Activated CD8-positive, alpha-beta memory T cell treated with anti-CD3 and anti-CD28 coated beads, Interleukin-2, amount 50 U/mL, for 4 hours (primary cell): ENCODE results near the gene HSPA5.
"Not testable (repeated sequence)": the region's sequence is repeated elsewhere in the genome, so short reads cannot be mapped to it uniquely, and the experiment has no call there.

Experiments
- DNase-seq: peaks from one replicate; pipeline ENCODE4 v3.0.0-alpha.2; 2020

Gene HSPA5

GRCh38 chr9:125241000-125241862 lies at the start of gene HSPA5:
TSS of gene HSPA5 (minus strand) at chr9:125241343. CDS start at chr9:125241126, 217 bp downstream.
- DNase-seq, result peak; percentile 100

- DNase-seq, result not testable (repeated sequence)
These were observed 45.8 kb upstream of the HSPA5 start for GRCh38 chr9:125286935-125287433.

DNA sequence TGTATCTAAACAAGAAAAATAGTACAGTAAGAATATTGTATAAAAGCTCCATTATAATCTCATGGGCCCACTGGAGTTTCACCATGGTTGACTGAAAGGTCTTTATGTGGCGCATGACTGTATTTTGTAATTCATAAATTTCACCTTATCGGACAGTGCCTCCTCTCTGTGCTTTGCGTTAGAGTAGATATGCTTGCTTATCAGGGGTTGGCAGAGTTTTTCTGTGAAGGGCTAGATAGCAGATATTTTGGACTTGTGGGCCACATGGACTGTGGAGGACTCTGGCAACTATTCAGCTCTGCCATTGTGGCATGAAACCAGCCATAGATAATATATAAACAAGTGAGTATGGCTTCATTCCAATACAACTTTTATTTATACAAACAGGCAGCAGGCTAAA lies 43.7 kb upstream of the HSPA5 start:
- no peak for DNase-seq

DNA sequence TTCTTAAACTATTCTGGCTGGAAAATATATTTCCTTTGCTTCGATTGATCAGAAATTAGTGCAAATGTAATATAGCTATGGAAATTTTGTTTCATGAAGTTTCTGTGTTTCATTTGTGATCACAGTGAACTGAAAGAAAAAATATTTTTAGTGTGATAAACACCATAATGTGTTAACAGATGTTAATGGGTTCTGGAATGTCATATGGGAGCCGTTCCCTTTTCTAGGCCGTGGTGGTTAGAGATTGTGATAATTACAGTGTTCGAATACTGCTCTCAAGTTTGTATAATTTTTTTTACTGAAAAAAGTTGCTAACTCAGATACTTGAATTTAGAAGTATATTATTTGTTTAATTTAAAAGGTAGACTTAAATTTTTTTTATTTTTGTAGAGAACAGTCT lies 39.8 kb upstream of the HSPA5 start:
- no peak for DNase-seq

GRCh38 chr9:125277411-125277810 lies 36.3 kb upstream of the HSPA5 start:
- no peak for DNase-seq

- DNase-seq, result no peak
These were observed 35.6 kb upstream of the HSPA5 start for GRCh38 chr9:125276771-125277170.

- DNase-seq, result no peak
These were observed 31.6 kb upstream of the HSPA5 start for GRCh38 chr9:125272697-125273096.

- no peak for DNase-seq
These were observed 29.9 kb upstream of the HSPA5 start for GRCh38 chr9:125271081-125271480.

- DNase-seq, result no peak
These were observed 27.9 kb upstream of the HSPA5 start for GRCh38 chr9:125269014-125269397.

DNA sequence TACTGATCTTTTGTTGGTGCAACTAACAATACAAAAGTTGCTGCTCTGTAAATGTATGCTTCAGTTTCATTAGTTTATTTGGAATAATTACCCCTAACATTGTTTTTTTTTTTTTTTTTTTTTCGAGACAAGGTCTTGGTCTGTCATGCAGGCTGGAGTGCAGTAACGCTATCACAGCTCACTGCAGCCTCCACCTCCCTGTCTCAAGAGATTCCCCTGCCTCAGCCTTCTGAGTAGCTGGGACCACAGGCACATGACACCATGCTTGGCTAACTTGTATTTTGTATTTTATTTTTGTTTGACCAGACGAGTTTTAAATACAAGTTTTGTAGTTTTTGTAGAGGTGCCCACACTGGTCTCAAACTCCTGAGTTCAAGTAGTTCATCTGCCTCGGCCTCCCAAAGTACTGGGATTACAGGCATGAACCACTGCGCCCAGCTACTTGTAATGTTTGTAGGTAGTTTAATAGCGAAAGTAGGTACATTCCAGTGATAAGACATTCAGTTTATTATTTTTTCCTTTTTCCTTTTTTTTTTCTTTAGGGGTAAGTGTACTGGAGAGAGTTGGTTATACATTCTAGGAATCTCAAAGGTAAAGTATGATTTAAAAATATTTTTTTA lies 27.4 kb upstream of the HSPA5 start:
- DNase-seq, result no peak

GRCh38 chr9:125264068-125264467 lies 22.9 kb upstream of the HSPA5 start:
- not testable (repeated sequence) for DNase-seq

DNA sequence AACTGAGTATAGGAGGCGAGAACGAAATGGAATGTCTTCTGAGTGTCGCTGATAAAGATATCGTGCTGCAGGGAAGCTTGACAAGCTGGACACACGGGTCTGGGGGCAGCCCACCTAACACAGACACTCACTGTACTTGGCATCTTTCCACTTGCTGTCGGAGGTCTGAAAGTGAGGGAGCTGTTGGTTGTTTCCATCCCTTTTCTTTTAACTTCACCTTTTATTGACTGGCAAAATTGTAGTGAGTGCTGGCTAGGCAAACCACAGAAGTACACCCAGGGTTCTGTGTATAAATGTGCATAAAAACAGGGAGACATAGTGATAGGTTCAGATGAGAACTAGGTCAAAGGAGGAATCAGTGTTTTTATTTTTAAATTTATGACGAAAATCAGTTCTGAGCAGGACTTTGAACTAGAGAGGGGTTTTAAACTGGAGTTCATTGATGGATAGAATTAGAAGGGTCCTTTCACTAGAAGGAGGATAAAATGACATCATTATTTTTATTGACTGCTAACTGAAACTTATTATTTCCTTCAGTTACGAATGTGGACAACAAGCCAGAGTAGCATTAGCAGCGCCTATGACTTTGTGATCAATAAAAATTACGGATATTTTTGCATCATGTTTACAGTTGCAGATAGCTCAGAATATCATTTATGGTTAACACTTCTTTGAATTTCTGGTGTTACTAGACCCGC lies 21.3 kb upstream of the HSPA5 start:
- DNase-seq, result no peak

DNA sequence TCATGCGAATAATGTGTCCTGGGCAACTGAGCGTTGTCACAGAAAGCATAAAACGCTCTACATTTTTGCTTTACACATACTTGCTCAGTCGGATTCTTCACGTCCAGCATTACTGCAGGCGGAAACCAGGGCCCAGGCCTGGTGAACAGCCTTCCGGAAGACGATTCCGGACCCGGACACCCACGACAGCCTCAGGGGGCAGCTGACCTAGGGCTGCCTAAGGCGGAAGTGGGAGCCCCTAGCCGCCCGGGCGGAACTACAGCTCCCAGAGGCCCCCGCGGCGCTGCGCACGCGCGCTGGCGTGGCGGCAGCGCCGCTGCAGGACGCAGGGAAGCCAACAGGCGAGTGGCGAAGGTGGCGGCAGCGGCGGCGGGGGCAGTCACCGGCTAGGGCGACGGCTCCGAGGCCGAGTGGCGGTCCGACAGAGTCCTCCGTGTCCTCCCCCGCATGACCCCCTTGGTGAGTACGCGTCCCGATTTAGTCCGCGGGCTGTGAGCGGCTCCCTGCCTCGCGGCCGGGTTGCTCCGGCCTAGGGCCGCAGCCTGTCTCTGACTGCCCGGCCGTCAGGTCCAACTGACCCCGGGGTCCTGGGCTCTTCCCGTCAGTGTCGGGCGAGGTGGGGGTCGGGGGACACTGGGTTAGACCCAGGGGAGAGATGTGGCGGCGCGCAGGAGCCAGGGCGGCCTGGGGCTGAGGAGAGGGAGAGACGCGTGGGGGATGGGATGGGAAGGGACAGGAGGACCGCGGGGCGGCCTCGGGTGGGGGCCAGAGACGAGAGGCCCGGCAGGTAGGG lies 20.6 kb upstream of the HSPA5 start, which contains the start of gene GAPVD1:
TSS of gene GAPVD1 (plus strand) at position 326 of the 793 bp plus-strand sequence. CDS start 37,096 bp downstream, outside the sequence.
- peak; percentile 87 for DNase-seq

- no peak for DNase-seq
These were observed 19.4 kb upstream of the HSPA5 start for GRCh38 chr9:125260561-125260960.

DNA sequence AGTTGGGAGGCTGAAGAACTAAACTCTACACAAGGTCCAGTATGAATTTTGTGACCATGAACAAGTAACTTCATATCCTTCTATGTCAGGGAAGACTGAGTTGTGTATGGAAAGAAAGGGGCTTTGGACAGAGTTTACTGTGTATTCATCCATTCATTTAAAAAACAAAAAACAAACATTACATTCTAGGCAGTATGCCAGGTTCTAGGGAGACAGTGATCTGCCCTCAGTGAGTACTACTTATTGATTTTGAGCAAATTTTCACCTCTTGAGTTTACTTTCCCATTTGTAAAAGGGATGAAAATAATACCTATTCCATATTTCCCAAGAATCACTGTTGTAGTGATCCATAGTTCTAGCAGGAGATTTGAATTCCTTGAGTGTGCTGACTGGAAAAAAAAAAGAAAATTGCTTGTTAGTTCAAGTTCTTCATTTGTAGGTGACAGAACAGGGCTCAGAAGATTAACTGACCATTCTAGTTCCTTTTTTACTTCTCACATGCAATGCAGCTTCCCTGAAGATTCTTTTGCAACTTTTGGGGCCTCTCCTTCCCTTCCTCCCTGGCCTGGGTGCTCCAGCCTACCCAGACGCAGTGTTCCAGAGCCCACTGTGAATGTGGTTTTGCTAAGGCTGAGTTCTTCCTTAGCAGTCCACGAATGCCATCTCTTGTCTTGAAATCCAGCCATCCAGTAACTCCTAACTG lies 17.8 kb upstream of the HSPA5 start:
- no peak for DNase-seq

GRCh38 chr9:125258160-125258785 lies 17.1 kb upstream of the HSPA5 start:
- no peak for DNase-seq

DNA sequence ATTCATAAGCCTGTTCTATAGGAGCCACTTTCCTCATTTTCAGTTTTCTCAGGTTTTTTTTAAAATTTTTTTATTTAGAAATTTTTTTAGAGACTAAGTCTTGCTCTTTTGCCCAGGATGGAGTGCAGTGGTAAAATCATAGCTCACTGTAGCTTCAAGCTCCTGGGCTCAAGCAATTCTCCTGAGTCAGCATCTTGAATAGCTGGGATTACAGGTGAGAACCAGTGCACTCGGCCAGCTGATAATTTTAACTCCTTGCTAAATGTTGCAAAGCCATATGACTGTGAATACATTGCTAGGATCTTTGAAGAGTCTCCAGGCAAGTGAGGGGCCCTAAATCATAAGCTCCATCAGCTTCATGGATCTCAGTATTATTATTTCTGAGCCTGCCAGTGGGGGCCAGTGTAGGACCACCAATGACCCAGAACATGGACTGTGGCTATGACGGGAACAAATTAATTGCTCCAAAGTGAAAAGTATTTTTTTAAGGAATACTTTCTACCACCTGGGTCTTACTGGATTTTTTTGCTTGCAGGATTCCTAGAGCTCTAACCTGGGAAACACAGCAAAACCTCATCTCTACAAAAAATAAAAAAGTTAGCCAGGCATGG lies 14.7 kb upstream of the HSPA5 start:
- DNase-seq, result no peak

- no peak for DNase-seq
These were observed 13.1 kb upstream of the HSPA5 start for GRCh38 chr9:125254231-125254630.

GRCh38 chr9:125246261-125246667 lies 5.1 kb upstream of the HSPA5 start:
- no peak for DNase-seq

- DNase-seq, result no peak
These were observed 2.7 kb upstream of the HSPA5 start for GRCh38 chr9:125243792-125244260.
